ENCODE results near the gene MARVELD3. TPM values are rescaled to one million over a fixed set of nuclear protein-coding genes. Genes with fewer than 3 reads are reported as not detected.
"Not testable (repeated sequence)": the region's sequence is repeated elsewhere in the genome, so short reads cannot be mapped to it uniquely, and the experiment has no call there.

Gene MARVELD3, protein sequence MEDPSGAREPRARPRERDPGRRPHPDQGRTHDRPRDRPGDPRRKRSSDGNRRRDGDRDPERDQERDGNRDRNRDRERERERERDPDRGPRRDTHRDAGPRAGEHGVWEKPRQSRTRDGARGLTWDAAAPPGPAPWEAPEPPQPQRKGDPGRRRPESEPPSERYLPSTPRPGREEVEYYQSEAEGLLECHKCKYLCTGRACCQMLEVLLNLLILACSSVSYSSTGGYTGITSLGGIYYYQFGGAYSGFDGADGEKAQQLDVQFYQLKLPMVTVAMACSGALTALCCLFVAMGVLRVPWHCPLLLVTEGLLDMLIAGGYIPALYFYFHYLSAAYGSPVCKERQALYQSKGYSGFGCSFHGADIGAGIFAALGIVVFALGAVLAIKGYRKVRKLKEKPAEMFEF
- total RNA-seq (2014; rRNA removed; shearing (Covaris generic)): 45.7 and 50.8 TPM in 2 replicates

- peak; percentile 95 for DNase-seq (ENCODE audit: low spot score)
Measured at GRCh38 chr16:71626018-71626857, at the start of gene MARVELD3. MARVELD3 (plus strand) TSS chr16:71626184; CDS start chr16:71626230, 46 bp downstream.

GRCh38 chr16:71576971-71577370, 49.0 kb upstream of the MARVELD3 start, which contains the start of gene TAT:
TAT (minus strand) TSS chr16:71577092; CDS start chr16:71576415, 677 bp downstream.
- no peak for DNase-seq (ENCODE audit: low spot score)

DNA sequence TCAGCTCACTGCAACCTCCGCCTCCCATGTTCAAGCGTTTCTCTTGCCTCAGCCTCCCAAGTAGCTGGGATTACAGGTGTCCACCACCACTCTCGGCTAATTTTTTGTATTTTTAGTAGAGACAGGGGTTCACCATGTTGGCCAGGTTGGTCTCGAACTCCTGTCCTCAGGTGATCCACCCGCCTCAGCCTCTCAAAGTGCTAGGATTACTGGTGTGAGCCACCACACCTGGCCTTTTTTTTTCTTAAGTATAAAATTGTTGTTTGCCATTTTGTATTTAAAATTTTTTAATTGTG, 43.5 kb upstream of the MARVELD3 start:
- not testable (repeated sequence) for DNase-seq (ENCODE audit: low spot score)

DNA sequence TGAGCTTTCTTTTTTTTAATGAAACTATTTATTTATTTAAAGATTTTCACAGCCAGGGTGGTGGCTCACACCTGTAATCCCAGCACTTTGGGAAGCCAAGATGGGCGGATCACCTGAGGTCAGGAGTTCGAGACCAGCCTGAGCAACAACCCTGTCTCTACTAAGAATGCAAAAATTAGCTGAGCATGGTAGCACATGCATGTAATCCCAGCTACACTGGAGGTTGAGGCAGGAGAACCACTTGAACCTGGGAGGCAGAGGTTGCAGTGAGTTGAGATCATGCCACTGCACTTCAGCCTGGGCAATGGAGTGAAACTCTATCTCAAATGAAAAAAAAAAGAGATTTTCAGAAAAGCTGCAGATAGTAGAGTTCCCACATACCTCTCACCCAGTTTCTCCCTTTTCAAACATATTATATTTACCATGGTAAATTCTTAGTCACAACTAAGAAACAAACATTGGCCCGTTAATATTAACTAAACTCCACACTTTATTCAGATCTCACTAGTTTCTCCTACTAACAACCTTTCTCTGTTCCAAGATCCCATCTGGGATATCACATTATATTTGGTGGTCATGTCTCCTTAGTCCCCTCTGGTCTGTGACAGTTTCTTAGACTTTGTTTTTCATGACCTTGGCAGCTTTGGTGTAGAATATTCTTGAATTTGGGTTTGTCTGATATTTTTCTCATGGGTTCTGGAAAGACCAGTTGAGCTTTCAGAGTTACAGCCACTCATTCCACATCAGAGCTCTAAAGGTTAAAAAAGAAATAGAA, 41.3 kb upstream of the MARVELD3 start:
- DNase-seq (ENCODE audit: low spot score): no peak

- DNase-seq (ENCODE audit: low spot score): no peak
Measured at GRCh38 chr16:71585318-71585703, 40.7 kb upstream of the MARVELD3 start.

GRCh38 chr16:71589334-71589733, 36.6 kb upstream of the MARVELD3 start:
- DNase-seq (ENCODE audit: low spot score): not testable (repeated sequence)

DNA sequence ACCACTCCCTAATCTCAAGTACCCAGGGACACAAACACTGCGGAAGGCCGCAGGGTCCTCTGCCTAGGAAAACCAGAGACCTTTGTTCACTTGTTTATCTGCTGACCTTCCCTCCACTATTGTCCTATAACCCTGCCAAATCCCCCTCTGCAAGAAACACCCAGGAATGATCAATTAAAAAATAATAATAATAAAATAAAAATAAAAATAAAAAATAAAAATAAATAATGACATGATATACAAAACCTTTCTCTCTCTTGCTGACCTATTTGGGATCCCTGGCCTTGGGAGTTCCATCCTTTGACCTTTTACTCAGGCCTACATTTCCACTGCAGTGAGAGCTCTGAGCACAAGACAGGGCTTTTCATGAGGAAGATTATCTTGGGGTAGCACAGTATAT, 35.9 kb upstream of the MARVELD3 start:
- not testable (repeated sequence) for DNase-seq (ENCODE audit: low spot score)

- no peak for DNase-seq (ENCODE audit: low spot score)
Measured at GRCh38 chr16:71590584-71590983, 35.4 kb upstream of the MARVELD3 start.

- no peak for DNase-seq (ENCODE audit: low spot score)
Measured at GRCh38 chr16:71591917-71592316, 34.1 kb upstream of the MARVELD3 start.

DNA sequence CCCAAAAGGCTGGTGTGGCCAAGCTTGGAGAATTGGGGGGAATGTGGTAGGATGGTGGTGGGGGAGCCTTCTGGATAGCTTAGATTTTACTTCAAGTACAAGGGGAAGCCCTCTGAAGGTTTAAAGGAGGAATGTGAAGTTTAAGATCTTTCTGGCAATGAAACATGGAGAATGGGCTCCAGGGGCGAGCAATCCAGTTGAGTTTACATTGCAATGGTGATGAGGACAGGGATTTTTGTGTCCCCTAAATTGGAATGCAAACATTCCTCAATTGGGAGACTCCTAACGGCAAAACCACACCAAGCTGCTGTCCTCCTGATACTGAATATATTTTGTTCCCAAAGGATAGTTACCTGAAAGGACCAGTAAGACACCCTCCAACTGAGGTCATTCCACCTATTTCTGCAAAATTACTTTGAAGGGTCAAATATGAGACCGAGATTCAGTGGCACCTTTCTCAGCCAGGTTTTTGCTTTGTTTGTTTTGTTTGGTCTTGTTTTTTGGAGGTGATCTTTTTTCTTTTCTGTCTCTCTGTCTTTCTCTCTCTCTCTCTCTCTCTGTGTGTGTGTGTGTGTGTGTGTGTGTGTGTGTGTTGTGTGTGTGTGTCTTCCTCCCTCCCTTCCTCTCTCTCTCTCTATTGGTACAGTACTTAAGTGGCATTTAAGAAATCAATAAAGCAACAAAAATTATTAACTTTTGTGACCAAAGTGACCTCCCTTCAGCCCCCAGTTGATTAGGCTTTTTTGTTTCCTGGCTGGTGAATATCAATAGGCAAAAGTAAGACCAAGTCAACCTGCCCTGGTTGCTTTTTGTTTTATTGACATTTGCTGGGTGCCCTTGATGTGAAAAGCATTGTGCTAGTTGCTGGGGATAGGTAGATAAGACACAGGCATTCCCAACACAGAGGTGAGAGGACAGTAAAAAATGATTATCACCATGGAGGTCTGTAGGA, 32.7 kb upstream of the MARVELD3 start:
- no peak for DNase-seq (ENCODE audit: low spot score)

DNA sequence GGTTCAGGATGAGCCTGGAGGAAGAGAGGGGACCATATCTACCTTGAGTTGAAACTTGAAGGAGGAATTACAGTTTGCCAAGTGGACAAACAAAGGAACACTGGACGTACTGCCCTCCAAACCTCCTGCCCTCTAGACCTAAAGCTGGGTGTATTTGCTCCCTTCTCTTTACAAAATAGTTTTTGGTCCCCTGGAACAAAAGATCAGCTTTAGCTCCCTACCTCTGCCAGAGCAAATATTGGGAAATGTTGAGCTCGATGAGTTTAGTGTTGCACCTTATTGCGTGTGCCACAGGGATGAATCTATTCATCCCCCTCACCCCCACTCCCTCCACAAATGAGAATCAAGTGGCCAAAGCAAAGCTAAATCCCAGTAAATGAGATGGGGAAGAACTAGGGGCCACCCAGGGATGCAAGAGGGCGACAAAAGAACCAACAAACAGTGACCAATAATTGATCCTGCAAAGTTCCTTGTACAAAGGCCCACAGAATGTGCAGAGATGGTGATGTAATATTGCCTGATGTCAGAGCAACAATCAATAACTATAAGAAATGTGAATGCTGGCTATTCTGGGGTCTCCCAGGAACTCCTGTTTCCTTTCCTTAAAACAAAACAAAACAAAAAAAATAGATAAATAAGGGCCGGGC, 31.9 kb upstream of the MARVELD3 start:
- DNase-seq (ENCODE audit: low spot score): no peak

GRCh38 chr16:71595340-71595826, 30.6 kb upstream of the MARVELD3 start:
- not testable (repeated sequence) for DNase-seq (ENCODE audit: low spot score)

GRCh38 chr16:71598426-71598825, 27.6 kb upstream of the MARVELD3 start:
- not testable (repeated sequence) for DNase-seq (ENCODE audit: low spot score)

GRCh38 chr16:71600822-71601221, 25.2 kb upstream of the MARVELD3 start:
- DNase-seq (ENCODE audit: low spot score): no peak

DNA sequence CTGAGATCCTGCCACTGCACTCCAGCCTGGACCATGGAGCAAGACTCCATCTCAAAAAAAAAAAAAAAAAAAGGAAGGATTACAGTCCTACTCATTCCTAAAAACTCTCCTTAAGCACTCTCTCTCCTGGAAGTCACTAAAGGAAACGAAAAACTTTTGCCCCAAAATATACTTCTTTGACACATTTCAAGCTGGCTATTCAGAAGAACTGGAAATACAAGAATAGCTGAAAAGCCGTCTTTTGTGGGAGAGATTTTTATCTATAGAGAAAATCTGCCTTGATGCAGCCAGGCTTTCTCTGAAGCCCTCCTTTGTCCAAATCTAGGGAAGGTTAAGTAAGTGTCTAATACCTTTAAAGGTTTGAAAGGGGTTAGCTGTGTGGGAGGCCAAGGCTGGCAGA, 16.9 kb upstream of the MARVELD3 start:
- DNase-seq (ENCODE audit: low spot score): no peak

GRCh38 chr16:71610447-71610846, 15.5 kb upstream of the MARVELD3 start:
- no peak for DNase-seq (ENCODE audit: low spot score)

- peak; percentile 74 for DNase-seq (ENCODE audit: low spot score)
Measured at GRCh38 chr16:71610936-71611871, 14.8 kb upstream of the MARVELD3 start.

GRCh38 chr16:71614956-71615355, 11.0 kb upstream of the MARVELD3 start:
- DNase-seq (ENCODE audit: low spot score): not testable (repeated sequence)

GRCh38 chr16:71618429-71618828, 7.6 kb upstream of the MARVELD3 start:
- no peak for DNase-seq (ENCODE audit: low spot score)
